Ovary (tissue), 9 donors: ENCODE data around the gene DNAAF5. TPM values are rescaled to one million over a fixed set of nuclear protein-coding genes. Genes with fewer than 3 reads are reported as not detected.

Experiments used
- DNase-seq, 5 donors: peaks; one replicate each; pipeline ENCODE4 v3.0.0-alpha.2; 2019 to 2020
- H3K27ac ChIP-seq, 2 donors: fragments of 200-600 bp; one replicate each; pipeline versions ENCODE4 v1.5.1 to v1.8.0; 2019 to 2022
- H3K27me3 ChIP-seq: fragments of 200-600 bp; one replicate; pipeline ENCODE4 v1.8.0; 2022
- H3K36me3 ChIP-seq: fragments of 200-600 bp; sonication (generic); one replicate; pipeline ENCODE4 v1.5.1; 2019
- H3K4me1 ChIP-seq: one replicate; pipeline ENCODE4 v1.8.1; 2013; ENCODE audit warnings: mild to moderate bottlenecking, moderate library complexity; ENCODE audit not compliant: insufficient read depth
- H3K4me3 ChIP-seq: fragments of 200-600 bp; sonication (generic); one replicate; pipeline ENCODE4 v1.5.1; 2017
- H3K9me3 ChIP-seq, 2 donors: fragments of 200-600 bp in 1 of 2; sonication (generic) in 1 of 2; one replicate each; pipeline versions ENCODE4 v1.5.1 to v1.8.1; 2013 to 2019; ENCODE audit warnings: mild to moderate bottlenecking in 1 of 2, moderate library complexity in 1 of 2
- CTCF ChIP-seq, 3 donors: fragments of 450-650 bp in 2 of 3; fragments of 200-600 bp in 1 of 3; IDR thresholded peaks; one replicate each; pipeline versions ENCODE4 v1.5.1 to v1.8.0; 2016 to 2022; ENCODE audit warnings: antibody characterized with exemption in 3 of 3, mild to moderate bottlenecking in 1 of 3
- EP300 ChIP-seq: sonication (generic); formaldehyde crosslinking; IDR thresholded peaks from one replicate; pipeline ENCODE4 v1.6.1; 2017; ENCODE audit warnings: antibody characterized with exemption
- POLR2A ChIP-seq: fragments of 450-650 bp; IDR thresholded peaks from one replicate; pipeline ENCODE4 v1.6.1; 2017; ENCODE audit warnings: antibody characterized with exemption, mild to moderate bottlenecking, moderate library complexity
- WGBS, 3 donors: extraction: QIAGEN DNeasy Blood & Tissue Kit in 1 of 3; methylation state at CpG; one replicate each; pipeline versions ENCODE4 v1.1.5 to v1.1.7; 2013 to 2017; 5-methylcytosine and 5-hydroxymethylcytosine counted together
- intact Hi-C, 4 donors: fragments of 100-400 bp; cut with DNase I; formaldehyde crosslinking; loops; one replicate each; pipeline versions ENCODE4 v1.11.0 to v1.15.1; 2022 to 2023
- polyA plus RNA-seq, 2 donors: library from polyadenylated mRNA; stranded (reverse); fragments of 200-250 nt in 1 of 2; fragments of 350-450 nt in 1 of 2; fragmentation: Illumina TruSeq in 1 of 2; extraction: RNeasy Lipid Tissue Mini Kit (QIAGEN cat#74804) in 1 of 2; gene quantifications; one replicate each; pipeline ENCODE4 v1.2.3, GENCODE V29; 2013 to 2014
- total RNA-seq, 7 donors: library from RNA; depleted of rRNA in 2 of 7; stranded (reverse); fragments of >200 nt in 2 of 7; fragmentation: NEBNext Ultra II Directional in 3 of 7; extraction: Animal tissue kit (Norgen Biotek cat#: 25700) in 3 of 7; gene quantifications; one replicate each; pipeline versions ENCODE4 v1.1.0 to v1.2.4, GENCODE V29; 2016 to 2023
- donor health status: DM: no; HTN: no; CAD: no; lungs with moderate emphysema.
- donor health status: DM: no; HTN: no; CAD: no.
- donor health status: Bipolar disorder and iron deficiency.
- donor health status: DM: yes; HTN: yes; CAD: no.
- donor health status: DM: no; HTN: no; CAD: no.
- donor health status: DM: yes; HTN: yes; CAD: no.

The DNAAF5 gene
- total and polyA plus RNA-seq, 9 donors, result 12.9 to 41.0 (median 21.3) TPM

- Histone ChIP-seq H3K4me3 (no peak overlapping the region), H3K4me1 (peaks cover 2% of the 10 kb centered on the region), H3K27ac (no peak overlapping the region), H3K27me3 (no peaks in the 10 kb centered on the region), H3K36me3 (no peaks in the 10 kb centered on the region), H3K9me3 (no peaks in the 10 kb centered on the region)
- WGBS, 3 donors, result 89 to 91% (median 91%) methylated on average over 19 of the region's 19 CpGs
- DNase-seq, result peak in 3 of 5 donors; percentile 15 to 35 (median 20)
- intact Hi-C loops, result no loop called here
- TF ChIP-seq EP300 (no peak), CTCF (IDR thresholded peaks at IDR 0.05) (no peak), POLR2A (no peak)
Observed at GRCh38 chr7:757741-758163, 31.3 kb downstream of the DNAAF5 start.

GRCh38 chr7:759569-759968 is 33.1 kb downstream of the DNAAF5 start:
- no peaks in the 10 kb centered on the region for H3K36me3 ChIP-seq

GRCh38 chr7:760006-760405 is 33.5 kb downstream of the DNAAF5 start:
- TF ChIP-seq EP300, result no peak
- TF ChIP-seq CTCF (IDR thresholded peaks at IDR 0.05), result no peak
- TF ChIP-seq POLR2A, result no peak
- H3K4me3 ChIP-seq, result no peak overlapping the region
- no peaks in the 10 kb centered on the region for H3K36me3 ChIP-seq
- no peaks in the 10 kb centered on the region for H3K27me3 ChIP-seq
- 14 to 36% (median 19%) methylated on average over 16 of the region's 16 CpGs for WGBS, 3 donors
- peaks cover 2% of the 10 kb centered on the region for H3K4me1 ChIP-seq
- H3K27ac ChIP-seq, result no peak overlapping the region
- peak; percentile 74 to 84 (median 79) for DNase-seq
- intact Hi-C loops, result loop anchor here in 2 of 4 donors (10.0 kb wide), 2 partner anchors 55 to 95 kb away; no protein-coding TSS in a partner anchor
- H3K9me3 ChIP-seq, result no peaks in the 10 kb centered on the region

More at GRCh38 chr7:759569-759968, 33.1 kb downstream of the DNAAF5 start:
- no peak for TF ChIP-seq EP300
- TF ChIP-seq POLR2A, result no peak
- no peak for TF ChIP-seq CTCF (IDR thresholded peaks at IDR 0.05)
- peak in 1 of 5 donors; percentile 16 for DNase-seq
- H3K27ac ChIP-seq, result no peak overlapping the region
- H3K27me3 ChIP-seq, result no peaks in the 10 kb centered on the region
- WGBS, 3 donors, result 40 to 56% (median 47%) methylated on average over 8 of the region's 8 CpGs
- peaks cover 2% of the 10 kb centered on the region for H3K4me1 ChIP-seq
- H3K9me3 ChIP-seq, result no peaks in the 10 kb centered on the region
- intact Hi-C loops, result no loop called here
- no peak overlapping the region for H3K4me3 ChIP-seq

- intact Hi-C loops, result loop anchor here in 2 of 4 donors (10.0 kb wide), 2 partner anchors 56 to 96 kb away; no protein-coding TSS in a partner anchor
- H3K9me3 ChIP-seq, result no peaks in the 10 kb centered on the region
- H3K4me1 ChIP-seq, result peaks cover 2% of the 10 kb centered on the region
- TF ChIP-seq CTCF (IDR thresholded peaks at IDR 0.05), result no peak
- no peak overlapping the region for H3K4me3 ChIP-seq
- 93 to 97% (median 97%) methylated on average over 12 of the region's 12 CpGs for WGBS, 3 donors
- H3K27ac ChIP-seq, result no peak overlapping the region
- H3K36me3 ChIP-seq, result no peaks in the 10 kb centered on the region
- H3K27me3 ChIP-seq, result no peaks in the 10 kb centered on the region
- DNase-seq, result peak in 1 of 5 donors; percentile 19
Observed at GRCh38 chr7:761101-761500, 34.6 kb downstream of the DNAAF5 start.
